T-cell (primary cell): ENCODE measurements around the gene NUAK1. TPM values are rescaled to one million over a fixed set of nuclear protein-coding genes. Genes with fewer than 3 reads are reported as not detected.

Source experiments
- ATAC-seq, 4 experiments: fragments of 200-7000 bp in 3 of 4; fragments of 150-1000 bp in 1 of 4; cut with Tn5 transposase; replicated peaks in 1 of 4; 1 replicate in 3 of 4; 2 replicates in 1 of 4; pipeline ENCODE4 v1.10.0; 2021; ENCODE audit warnings: moderate library complexity in 3 of 4, mild to moderate bottlenecking in 2 of 4, moderate number of reproducible peaks in 1 of 4
- CTCF ChIA-PET, 2 donors: fragments of 300-600 bp; sonication (Branson Sonifier 250); formaldehyde crosslinking; loops; one replicate each; lab custom pipeline; 2022; ENCODE audit warnings: antibody characterized with exemption in 2 of 2; lab: Charles Lee
- POLR2A ChIA-PET, 2 donors: fragments of 300-600 bp; sonication (Branson Sonifier 250); formaldehyde crosslinking; loops; one replicate each; lab custom pipeline; 2022; ENCODE audit warnings: antibody characterized with exemption in 2 of 2; lab: Charles Lee
- DNase-seq, 35 experiments: peaks; one replicate each; pipeline versions ENCODE4 v3.0.0 to v3.0.0-alpha.2; 2013 to 2023
- H3K27ac ChIP-seq: one replicate; pipeline ENCODE4 v1.5.1; 2013; ENCODE audit warnings: low read length
- H3K27me3 ChIP-seq, 2 experiments: replicated peaks in 1 of 2; 1 replicate in 1 of 2; 2 replicates in 1 of 2; pipeline versions ENCODE4 v1.6.1 to v1.7.0; 2013; ENCODE audit warnings: low read length in 1 of 2, mixed read lengths in 1 of 2; ENCODE audit not compliant: control insufficient read depth in 2 of 2, insufficient read depth in 2 of 2; ENCODE audit errors: extremely low read depth in 1 of 2
- H3K36me3 ChIP-seq, 2 donors: 1 replicate in 1 of 2; 2 replicates in 1 of 2; pipeline versions ENCODE4 v1.6.1 to v1.7.0; 2013; ENCODE audit warnings: low read length in 1 of 2; ENCODE audit not compliant: control insufficient read depth in 2 of 2, insufficient read depth in 1 of 2; ENCODE audit errors: extremely low read depth in 1 of 2
- H3K4me1 ChIP-seq, 2 experiments: 1 replicate in 1 of 2; 2 replicates in 1 of 2; pipeline versions ENCODE4 v1.6.1 to v1.7.0; 2013; ENCODE audit warnings: low read length in 2 of 2, mixed read lengths in 1 of 2; ENCODE audit not compliant: insufficient read depth in 2 of 2, control insufficient read depth in 1 of 2; ENCODE audit errors: extremely low read depth in 1 of 2
- H3K4me3 ChIP-seq, 2 donors: 1 replicate in 1 of 2; 2 replicates in 1 of 2; pipeline versions ENCODE4 v1.5.1 to v1.7.0; 2013; ENCODE audit warnings: mild to moderate bottlenecking in 2 of 2, low read length in 1 of 2, moderate library complexity in 1 of 2; ENCODE audit not compliant: control insufficient read depth in 1 of 2; ENCODE audit errors: extremely low read depth in 1 of 2
- H3K9me3 ChIP-seq: 2 replicates; pipeline ENCODE4 v1.7.0; 2013
- H3K27ac Mint-ChIP-seq, 2 donors: one replicate each; pipeline ENCODE4 v1.8.0; 2020 to 2021; ENCODE audit warnings: mild to moderate bottlenecking in 2 of 2, mixed read lengths in 2 of 2
- H3K27me3 Mint-ChIP-seq, 2 donors: one replicate each; pipeline ENCODE4 v1.8.0; 2021 to 2022; ENCODE audit warnings: mixed read lengths in 2 of 2
- H3K36me3 Mint-ChIP-seq: one replicate; pipeline ENCODE4 v1.8.0; 2021; ENCODE audit warnings: mixed read lengths
- H3K4me1 Mint-ChIP-seq, 3 donors: one replicate each; pipeline ENCODE4 v1.8.0; 2020 to 2022; ENCODE audit warnings: mixed read lengths in 3 of 3, mild to moderate bottlenecking in 1 of 3
- H3K4me3 Mint-ChIP-seq, 3 donors: one replicate each; pipeline ENCODE4 v1.8.0; 2020 to 2022; ENCODE audit warnings: mild to moderate bottlenecking in 3 of 3, mixed read lengths in 3 of 3, moderate library complexity in 3 of 3
- H3K9me3 Mint-ChIP-seq, 3 donors: one replicate each; pipeline ENCODE4 v1.8.0; 2020 to 2022; ENCODE audit warnings: mixed read lengths in 3 of 3
- WGBS: methylation state at CpG from one replicate; pipeline ENCODE4 v1.1.5; 2013; ENCODE audit warnings: missing lambda C conversion rate; ENCODE audit not compliant: insufficient coverage; 5-methylcytosine and 5-hydroxymethylcytosine counted together
- total RNA-seq, 35 experiments: library from RNA in 6 of 35; stranded (reverse) in 6 of 35; fragments of 120-200 nt in 1 of 35; gene quantifications; one replicate each; pipeline versions ENCODE4 v1.2.1 to v1.2.4 and lab custom pipeline; 2013 to 2026

The NUAK1 gene
- total RNA-seq, 5 donors from 2014 or later (not counting 1 experiment from before 2014, with no cell fraction given): 0.25 to 0.50 (median 0.30) TPM

- no peak for DNase-seq
- Mint-ChIP-seq H3K27ac (no peak overlapping the region), H3K4me3 (no peak overlapping the region), H3K27me3 (peaks cover 10 to 17% of the 10 kb centered on the region in 2 donors), H3K36me3 (no peaks in the 10 kb centered on the region), H3K4me1 (no peaks in the 10 kb centered on the region), H3K9me3 (no peaks in the 10 kb centered on the region)
- Histone ChIP-seq H3K27me3 (peaks cover 0 to 8% of the 10 kb centered on the region in 2 experiments), H3K27ac (no peak overlapping the region), H3K4me3 (no peak overlapping the region), H3K4me1 (no peaks in the 10 kb centered on the region), H3K36me3 (no peaks in the 10 kb centered on the region), H3K9me3 (no peaks in the 10 kb centered on the region)
- POLR2A ChIA-PET: no interaction called here
- WGBS: no CpG with 5 or more reads among the region's 2 CpGs
- no peak for ATAC-seq
- CTCF ChIA-PET: no interaction called here
Measured at GRCh38 chr12:106072751-106073150, 66.0 kb downstream of the NUAK1 start.

DNA sequence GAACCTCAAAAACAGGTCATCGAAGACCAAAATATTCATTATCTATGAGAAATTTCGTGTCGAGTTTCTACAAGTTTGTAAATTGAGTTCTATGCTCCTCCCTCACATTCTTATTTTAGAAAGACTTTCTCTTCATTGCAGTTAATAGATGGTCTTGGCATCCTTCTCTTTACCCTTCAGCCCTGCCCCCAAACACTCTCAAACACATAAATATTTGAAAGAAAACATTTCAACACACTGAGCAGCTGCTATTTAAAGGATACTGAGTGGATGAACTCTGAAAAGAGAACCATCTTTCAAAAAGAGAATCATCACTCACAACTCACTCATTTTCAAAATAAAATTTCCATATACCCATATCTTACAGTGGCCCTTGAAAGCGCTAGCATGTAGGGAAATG is 67.1 kb downstream of the NUAK1 start:
- WGBS: no CpG with 5 or more reads among the region's 4 CpGs
- no peaks in the 10 kb centered on the region for H3K4me1 Mint-ChIP-seq
- ChIA-PET POLR2A (no interaction called here), CTCF (no interaction called here)
- no peaks in the 10 kb centered on the region for H3K36me3 Mint-ChIP-seq
- H3K27me3 Mint-ChIP-seq: peaks cover 7 to 14% of the 10 kb centered on the region in 2 donors
- H3K27ac ChIP-seq: no peak overlapping the region
- no peak overlapping the region for H3K4me3 ChIP-seq
- ATAC-seq (no peak), DNase-seq (no peak)
- no peaks in the 10 kb centered on the region for H3K4me1 ChIP-seq
- H3K9me3 ChIP-seq: no peaks in the 10 kb centered on the region
- H3K27me3 ChIP-seq: peaks cover 0 to 14% of the 10 kb centered on the region in 2 experiments
- H3K36me3 ChIP-seq: no peaks in the 10 kb centered on the region
- no peaks in the 10 kb centered on the region for H3K9me3 Mint-ChIP-seq
- H3K4me3 Mint-ChIP-seq: no peak overlapping the region
- no peak overlapping the region for H3K27ac Mint-ChIP-seq

- H3K4me3 ChIP-seq: no peak overlapping the region
- H3K9me3 ChIP-seq: no peaks in the 10 kb centered on the region
- peaks cover 5 to 13% of the 10 kb centered on the region in 2 donors for H3K27me3 Mint-ChIP-seq
- no peak overlapping the region for H3K27ac ChIP-seq
- no peaks in the 10 kb centered on the region for H3K36me3 ChIP-seq
- no peaks in the 10 kb centered on the region for H3K4me1 Mint-ChIP-seq
- DNase-seq (no peak), ATAC-seq (no peak)
- H3K27me3 ChIP-seq: peaks cover 0 to 15% of the 10 kb centered on the region in 2 experiments
- ChIA-PET CTCF (no interaction called here), POLR2A (no interaction called here)
- no peak overlapping the region for H3K4me3 Mint-ChIP-seq
- H3K9me3 Mint-ChIP-seq: peaks cover 0 to under 1% (median 0%) of the 10 kb centered on the region in 3 donors
- no peak overlapping the region for H3K27ac Mint-ChIP-seq
- no peaks in the 10 kb centered on the region for H3K4me1 ChIP-seq
- no peaks in the 10 kb centered on the region for H3K36me3 Mint-ChIP-seq
- WGBS: 87% methylated on average over 6 of the region's 6 CpGs
Measured at GRCh38 chr12:106070611-106071010, 68.1 kb downstream of the NUAK1 start.

GRCh38 chr12:106070147-106070546 is 68.6 kb downstream of the NUAK1 start:
- peaks cover 0 to 15% of the 10 kb centered on the region in 2 experiments for H3K27me3 ChIP-seq
- no peaks in the 10 kb centered on the region for H3K9me3 ChIP-seq
- Mint-ChIP-seq H3K27ac (no peak overlapping the region), H3K4me1 (no peaks in the 10 kb centered on the region), H3K27me3 (peaks cover 5 to 11% of the 10 kb centered on the region in 2 donors), H3K36me3 (no peaks in the 10 kb centered on the region), H3K9me3 (peaks cover 0 to 4% (median 0%) of the 10 kb centered on the region in 3 donors), H3K4me3 (no peak overlapping the region)
- H3K27ac ChIP-seq: no peak overlapping the region
- ATAC-seq (no peak), DNase-seq (no peak)
- CTCF ChIA-PET: no interaction called here
- no peaks in the 10 kb centered on the region for H3K4me1 ChIP-seq
- no peak overlapping the region for H3K4me3 ChIP-seq
- POLR2A ChIA-PET: no interaction called here
- WGBS: no CpG with 5 or more reads among the region's 1 CpG
- H3K36me3 ChIP-seq: no peaks in the 10 kb centered on the region

DNA sequence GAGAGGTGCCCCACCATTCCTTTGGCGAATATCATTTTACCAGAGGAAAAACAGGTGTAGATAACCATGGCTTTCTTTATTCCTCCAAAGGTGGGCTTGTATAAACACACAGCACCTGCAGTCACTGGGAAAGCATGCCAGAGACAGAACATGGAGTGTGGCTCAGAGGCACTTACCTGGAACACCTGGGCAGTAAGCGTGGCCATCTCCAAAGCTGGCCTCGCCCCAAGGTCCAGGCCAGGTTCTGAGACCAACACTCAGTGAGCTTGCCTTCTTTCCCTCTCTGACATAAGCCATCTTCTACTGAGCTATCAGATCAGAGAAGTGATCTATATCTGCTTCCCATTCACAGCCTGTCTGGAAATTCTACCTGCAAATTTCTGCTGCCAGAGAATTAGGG is 70.5 kb downstream of the NUAK1 start:
- CTCF ChIA-PET: no interaction called here

GRCh38 chr12:106067606-106068205 is 71.0 kb downstream of the NUAK1 start:
- Mint-ChIP-seq H3K36me3 (no peaks in the 10 kb centered on the region), H3K27ac (no peak overlapping the region), H3K27me3 (peaks cover 0 to 14% of the 10 kb centered on the region in 2 donors), H3K4me3 (no peak overlapping the region), H3K4me1 (no peaks in the 10 kb centered on the region), H3K9me3 (peaks cover 0 to 4% (median 0%) of the 10 kb centered on the region in 3 donors)
- no peak overlapping the region for H3K27ac ChIP-seq
- H3K4me3 ChIP-seq: no peak overlapping the region
- ChIA-PET POLR2A (interaction anchor here in 1 of 2 donors (0.8 kb wide), 1 partner anchor 64 kb away, joined by 3 read pairs; no protein-coding TSS in a partner anchor), CTCF (no interaction called here)
- H3K27me3 ChIP-seq: peaks cover 0 to 10% of the 10 kb centered on the region in 2 experiments
- 85% methylated on average over 13 of the region's 15 CpGs for WGBS
- no peaks in the 10 kb centered on the region for H3K4me1 ChIP-seq
- no peaks in the 10 kb centered on the region for H3K36me3 ChIP-seq
- no peaks in the 10 kb centered on the region for H3K9me3 ChIP-seq
- DNase-seq (no peak), ATAC-seq (no peak)

More for the DNA sequence above, 70.5 kb downstream of the NUAK1 start:
- ATAC-seq (no peak), DNase-seq (no peak)
- Histone ChIP-seq H3K27ac (no peak overlapping the region), H3K9me3 (no peaks in the 10 kb centered on the region), H3K4me1 (no peaks in the 10 kb centered on the region), H3K36me3 (no peaks in the 10 kb centered on the region), H3K4me3 (no peak overlapping the region), H3K27me3 (peaks cover 0 to 10% of the 10 kb centered on the region in 2 experiments)
- no peaks in the 10 kb centered on the region for H3K36me3 Mint-ChIP-seq
- no peak overlapping the region for H3K4me3 Mint-ChIP-seq
- peaks cover 0 to 4% (median 0%) of the 10 kb centered on the region in 3 donors for H3K9me3 Mint-ChIP-seq
- POLR2A ChIA-PET: interaction anchor here in 1 of 2 donors (0.8 kb wide), 1 partner anchor 65 kb away, joined by 3 read pairs; no protein-coding TSS in a partner anchor
- H3K4me1 Mint-ChIP-seq: no peaks in the 10 kb centered on the region
- peaks cover 0 to 16% of the 10 kb centered on the region in 2 donors for H3K27me3 Mint-ChIP-seq
- WGBS: 88% methylated on average over 3 of the region's 3 CpGs
- no peak overlapping the region for H3K27ac Mint-ChIP-seq
